Neural progenitor cell (in vitro differentiated cells): ENCODE results near the gene S100A3. TPM values are rescaled to one million over a fixed set of nuclear protein-coding genes. Genes with fewer than 3 reads are reported as not detected.
"Not testable (repeated sequence)": the region's sequence is repeated elsewhere in the genome, so short reads cannot be mapped to it uniquely, and the experiment has no call there.

Experiments
- DNase-seq: peaks from one replicate; pipeline ENCODE4 v3.0.0-alpha.2; 2016; ENCODE audit warnings: low spot score
- H2AFZ ChIP-seq: fragments of 200-600 bp; sonication (generic); replicated peaks from 2 replicates; pipeline ENCODE4 v1.6.1; 2016; ENCODE audit warnings: antibody characterized with exemption
- H3F3A ChIP-seq: fragments of 200-600 bp; sonication (generic); 2 replicates; pipeline ENCODE4 v1.6.1; 2016; ENCODE audit warnings: antibody characterized with exemption, low read depth
- H3K27ac ChIP-seq: fragments of 200-600 bp; sonication (generic); 2 replicates; pipeline ENCODE4 v1.5.1; 2016; ENCODE audit warnings: mild to moderate bottlenecking
- H3K27me3 ChIP-seq: fragments of 200-600 bp; sonication (generic); 2 replicates; pipeline ENCODE4 v1.6.1; 2016; ENCODE audit warnings: mild to moderate bottlenecking, moderate library complexity
- H3K36me3 ChIP-seq: fragments of 200-600 bp; sonication (generic); 2 replicates; pipeline ENCODE4 v1.5.1; 2016
- H3K4me1 ChIP-seq: fragments of 200-600 bp; sonication (generic); 2 replicates; pipeline ENCODE4 v1.6.1; 2016; ENCODE audit warnings: mixed run types
- H3K4me2 ChIP-seq: fragments of 200-600 bp; sonication (generic); 2 replicates; pipeline ENCODE4 v1.6.1; 2016
- H3K4me3 ChIP-seq: fragments of 200-600 bp; sonication (generic); 2 replicates; pipeline ENCODE4 v1.5.1; 2016
- H3K79me2 ChIP-seq: fragments of 200-600 bp; sonication (generic); 2 replicates; pipeline ENCODE4 v1.6.1; 2016; ENCODE audit warnings: low read depth
- H3K9ac ChIP-seq: fragments of 200-600 bp; sonication (generic); 2 replicates; pipeline ENCODE4 v1.6.1; 2016
- H3K9me3 ChIP-seq: fragments of 200-600 bp; sonication (generic); 2 replicates; pipeline ENCODE4 v1.5.1; 2016; ENCODE audit warnings: low read depth
- H4K20me1 ChIP-seq: fragments of 200-600 bp; sonication (generic); 2 replicates; pipeline ENCODE4 v1.6.1; 2016; ENCODE audit warnings: low read depth
- H3K27ac Mint-ChIP-seq: 3 replicates; pipeline ENCODE4 v1.8.0; 2021; ENCODE audit warnings: mixed read lengths
- H3K27me3 Mint-ChIP-seq: 2 replicates; pipeline ENCODE4 v1.8.0; 2022; ENCODE audit warnings: low read depth, mild to moderate bottlenecking, inconsistent platforms, moderate library complexity, mixed read lengths; ENCODE audit not compliant: insufficient read depth
- H3K36me3 Mint-ChIP-seq: 3 replicates; pipeline ENCODE4 v1.8.0; 2021; ENCODE audit warnings: mixed read lengths
- H3K4me1 Mint-ChIP-seq: 3 replicates; pipeline ENCODE4 v1.8.0; 2021; ENCODE audit warnings: mixed read lengths
- H3K4me3 Mint-ChIP-seq: 3 replicates; pipeline ENCODE4 v1.8.0; 2021; ENCODE audit warnings: mild to moderate bottlenecking, moderate library complexity, mixed read lengths
- H3K9me3 Mint-ChIP-seq: 3 replicates; pipeline ENCODE4 v1.8.0; 2020; ENCODE audit warnings: mixed read lengths
- CTCF ChIP-seq: fragments of 200-600 bp; sonication (generic); IDR thresholded peaks from 2 replicates; pipeline ENCODE4 v1.5.1; 2017; ENCODE audit warnings: antibody characterized with exemption, mild to moderate bottlenecking
- EZH2 ChIP-seq: fragments of 200-600 bp; sonication (generic); IDR thresholded peaks from 2 replicates; pipeline ENCODE4 v1.6.1; 2017; ENCODE audit warnings: antibody characterized with exemption, mild to moderate bottlenecking, moderate library complexity
- EZH2phosphoT487 ChIP-seq: fragments of 200-600 bp; sonication (generic); IDR thresholded peaks from 2 replicates; pipeline ENCODE4 v1.6.1; 2017; ENCODE audit warnings: antibody characterized with exemption
- total RNA-seq: library from RNA; depleted of rRNA; stranded (reverse); fragments of >200 nt; gene quantifications from 2 replicates; pipeline ENCODE4 v1.2.3, GENCODE V29; 2015; ENCODE audit warnings: low replicate concordance

The S100A3 gene
- total RNA-seq, 1 donor from 2014 or later, result not detected

GRCh38 chr1:153577138-153577537, 28.1 kb upstream of the S100A3 start:
- no peak for DNase-seq
- peaks cover 2% of the 10 kb centered on the region for H3K27me3 Mint-ChIP-seq
- H3K4me3 ChIP-seq, result no peak overlapping the region
- H3K27ac ChIP-seq, result no peak overlapping the region
- no peak overlapping the region for H2AFZ ChIP-seq
- H3F3A ChIP-seq, result peaks cover 16% of the 10 kb centered on the region
- no peaks in the 10 kb centered on the region for H3K36me3 Mint-ChIP-seq
- peaks cover 22% of the 10 kb centered on the region for H3K4me1 Mint-ChIP-seq
- H3K9ac ChIP-seq, result no peak overlapping the region
- H3K9me3 Mint-ChIP-seq, result peaks cover 11% of the 10 kb centered on the region
- H4K20me1 ChIP-seq, result no peaks in the 10 kb centered on the region
- H3K4me2 ChIP-seq, result no peak overlapping the region
- H3K27me3 ChIP-seq, result no peaks in the 10 kb centered on the region
- H3K4me3 Mint-ChIP-seq, result no peak overlapping the region
- H3K27ac Mint-ChIP-seq, result no peak overlapping the region
- H3K4me1 ChIP-seq, result peaks cover 21% of the 10 kb centered on the region
- no peaks in the 10 kb centered on the region for H3K9me3 ChIP-seq
- H3K79me2 ChIP-seq, result no peaks in the 10 kb centered on the region
- TF ChIP-seq CTCF (no peak), EZH2phosphoT487 (no peak), EZH2 (no peak)
- H3K36me3 ChIP-seq, result no peaks in the 10 kb centered on the region

DNA sequence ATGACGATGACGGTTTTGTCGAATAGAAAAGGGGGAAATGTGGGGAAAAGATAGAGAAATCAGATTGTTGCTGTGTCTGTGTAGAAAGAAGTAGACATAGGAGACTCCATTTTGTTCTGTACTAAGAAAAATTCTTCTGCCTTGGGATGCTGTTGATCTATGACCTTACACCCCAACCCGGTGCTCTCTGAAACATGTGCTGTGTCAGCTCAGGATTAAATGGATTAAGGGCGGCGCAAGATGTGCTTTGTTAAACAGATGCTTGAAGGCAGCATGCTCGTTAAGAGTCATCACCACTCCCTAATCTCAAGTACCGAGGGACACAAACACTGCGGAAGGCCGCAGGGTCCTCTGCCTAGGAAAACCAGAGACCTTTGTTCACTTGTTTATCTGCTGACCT, 26.4 kb upstream of the S100A3 start:
- H3K4me2 ChIP-seq, H3K4me3 ChIP-seq, H3K36me3 ChIP-seq, H3K27me3 ChIP-seq, H3K9me3 ChIP-seq, H2AFZ ChIP-seq, DNase-seq, H3K36me3 Mint-ChIP-seq, H3K9me3 Mint-ChIP-seq, H3K27me3 Mint-ChIP-seq, H3K27ac Mint-ChIP-seq, H3K9ac ChIP-seq, H3K4me3 Mint-ChIP-seq, H3K27ac ChIP-seq, H4K20me1 ChIP-seq, H3K79me2 ChIP-seq: not testable (repeated sequence)
- H3F3A ChIP-seq, result peaks cover 16% of the 10 kb centered on the region
- peaks cover 21% of the 10 kb centered on the region for H3K4me1 ChIP-seq
- peaks cover 26% of the 10 kb centered on the region for H3K4me1 Mint-ChIP-seq

- not testable (repeated sequence) for H3K27ac Mint-ChIP-seq, H3K4me2 ChIP-seq, H2AFZ ChIP-seq, H3K27ac ChIP-seq, H3K36me3 ChIP-seq, H3K9ac ChIP-seq, H3K27me3 ChIP-seq, H3K9me3 ChIP-seq, H3K4me3 ChIP-seq, H4K20me1 ChIP-seq, H3K36me3 Mint-ChIP-seq, H3K9me3 Mint-ChIP-seq, H3K4me3 Mint-ChIP-seq, H3K27me3 Mint-ChIP-seq, H3K79me2 ChIP-seq, DNase-seq
- peaks cover 27% of the 10 kb centered on the region for H3K4me1 Mint-ChIP-seq
- peaks cover 21% of the 10 kb centered on the region for H3K4me1 ChIP-seq
- H3F3A ChIP-seq, result peaks cover 16% of the 10 kb centered on the region
These were observed 26.0 kb upstream of the S100A3 start for GRCh38 chr1:153575081-153575491.

GRCh38 chr1:153573351-153573750, 24.3 kb upstream of the S100A3 start:
- H3K79me2 ChIP-seq, result no peaks in the 10 kb centered on the region
- H3K9ac ChIP-seq, result no peak overlapping the region
- H3K4me2 ChIP-seq, result no peak overlapping the region

GRCh38 chr1:153572569-153573015, 23.5 kb upstream of the S100A3 start:
- no peak overlapping the region for H3K4me2 ChIP-seq
- no peak overlapping the region for H3K27ac Mint-ChIP-seq
- H3K27me3 Mint-ChIP-seq, result peaks cover 9% of the 10 kb centered on the region

More at GRCh38 chr1:153573351-153573750, 24.3 kb upstream of the S100A3 start:
- TF ChIP-seq EZH2, result no peak
- Mint-ChIP-seq H3K27me3 (peaks cover 7% of the 10 kb centered on the region), H3K9me3 (peaks cover 7% of the 10 kb centered on the region), H3K4me1 (peaks cover 27% of the 10 kb centered on the region), H3K27ac (no peak overlapping the region), H3K4me3 (no peak overlapping the region), H3K36me3 (no peaks in the 10 kb centered on the region)
- Histone ChIP-seq H2AFZ (no peak overlapping the region), H3K36me3 (no peaks in the 10 kb centered on the region), H4K20me1 (no peaks in the 10 kb centered on the region), H3F3A (peaks cover 3% of the 10 kb centered on the region), H3K27me3 (no peaks in the 10 kb centered on the region), H3K9me3 (no peaks in the 10 kb centered on the region), H3K4me1 (peaks cover 11% of the 10 kb centered on the region), H3K27ac (no peak overlapping the region), H3K4me3 (no peak overlapping the region)
- no peak for DNase-seq

More at GRCh38 chr1:153572569-153573015, 23.5 kb upstream of the S100A3 start:
- H3F3A ChIP-seq, result peaks cover 3% of the 10 kb centered on the region
- no peaks in the 10 kb centered on the region for H3K36me3 ChIP-seq
- H3K27me3 ChIP-seq, result no peaks in the 10 kb centered on the region
- H3K9ac ChIP-seq, result no peak overlapping the region
- H3K79me2 ChIP-seq, result no peaks in the 10 kb centered on the region
- no peak overlapping the region for H2AFZ ChIP-seq
- no peak overlapping the region for H3K27ac ChIP-seq
- Mint-ChIP-seq H3K4me3 (no peak overlapping the region), H3K36me3 (no peaks in the 10 kb centered on the region), H3K4me1 (peaks cover 30% of the 10 kb centered on the region), H3K9me3 (peaks cover 7% of the 10 kb centered on the region)
- no peaks in the 10 kb centered on the region for H4K20me1 ChIP-seq
- peak; percentile 71 for DNase-seq
- H3K9me3 ChIP-seq, result no peaks in the 10 kb centered on the region
- no peak overlapping the region for H3K4me3 ChIP-seq
- H3K4me1 ChIP-seq, result peaks cover 11% of the 10 kb centered on the region
- TF ChIP-seq CTCF, result peak; percentile 70
- no peak for TF ChIP-seq EZH2phosphoT487
